H1 (cell line): Measurements from ENCODE around the gene SMIM9. TPM values are rescaled to one million over a fixed set of nuclear protein-coding genes. Genes with fewer than 3 reads are reported as not detected.

Experiments used
- ASH2L ChIP-seq: fragments of 200-600, 300-600 bp; sonication (generic); IDR thresholded peaks from one replicate; pipeline ENCODE4 v1.7.1; 2017; ENCODE audit warnings: low read length
- CTCF ChIP-seq, 3 experiments: IDR thresholded peaks; 1 replicate in 2 of 3; 2 replicates in 1 of 3; pipeline versions ENCODE4 v1.5.1 to v1.6.1; 2011; ENCODE audit warnings: low read length in 3 of 3, mild to moderate bottlenecking in 3 of 3, inconsistent platforms in 2 of 3, low read depth in 1 of 3, moderate library complexity in 1 of 3; ENCODE audit not compliant: insufficient read depth in 1 of 3; ENCODE audit errors: control extremely low read depth in 1 of 3
- polyA plus RNA-seq, 7 experiments: library from polyadenylated mRNA; depleted of rRNA in 3 of 7; stranded (reverse) in 5 of 7; unstranded in 2 of 7; fragments of >200 nt in 5 of 7; fragments of 200-250 nt in 2 of 7; gene quantifications; 1 replicate in 5 of 7; 2 replicates in 1 of 7; 4 replicates in 1 of 7; pipeline versions ENCODE4 v1.2.1 to v1.2.3, GENCODE V29; 2011 to 2013; ENCODE audit warnings: missing spikeins in 2 of 7, mixed read lengths in 2 of 7
- total RNA-seq: library from RNA; stranded (reverse); fragmentation: NEBNext Ultra II Directional; extraction: Animal tissue kit (Norgen Biotek cat#: 25700); gene quantifications from 2 replicates; pipeline ENCODE4 v1.2.1, GENCODE V29; 2021

Gene SMIM9
- total and polyA plus RNA-seq, 2 of the 8 experiments (the other 6 are each of a cell fraction or from before 2014, with no cell fraction given), result not detected

- TF ChIP-seq CTCF (IDR thresholded peaks at IDR 0.05; ENCODE audit: control extremely low read depth in 1 of 3, insufficient read depth in 1 of 3, low read depth in 1 of 3, low read length in 3 of 3) (no peak), ASH2L (no peak)
These were observed 30.1 kb downstream of the SMIM9 start (continued) for GRCh38 chrX:154804261-154804956.
